DOHH2 (cell line): ENCODE data around the gene LRP11.

Experiments
- EZH2phosphoT487 ChIP-seq: fragments of 200-600 bp; sonication (generic); IDR thresholded peaks from 2 replicates; pipeline ENCODE4 v1.6.1; 2017; ENCODE audit warnings: borderline replicate concordance, mild to moderate bottlenecking, antibody characterized with exemption, low read length, moderate library complexity, mixed read lengths
- TF ChIP-seq, protein P1 (sequence below): fragments of 200-600 bp; sonication (generic); IDR thresholded peaks from one replicate; pipeline ENCODE4 v1.5.1; 2014; ENCODE audit warnings: antibody characterized with exemption, mild to moderate bottlenecking, low read depth, low read length; ENCODE audit not compliant: poor library complexity, severe bottlenecking

DNA sequence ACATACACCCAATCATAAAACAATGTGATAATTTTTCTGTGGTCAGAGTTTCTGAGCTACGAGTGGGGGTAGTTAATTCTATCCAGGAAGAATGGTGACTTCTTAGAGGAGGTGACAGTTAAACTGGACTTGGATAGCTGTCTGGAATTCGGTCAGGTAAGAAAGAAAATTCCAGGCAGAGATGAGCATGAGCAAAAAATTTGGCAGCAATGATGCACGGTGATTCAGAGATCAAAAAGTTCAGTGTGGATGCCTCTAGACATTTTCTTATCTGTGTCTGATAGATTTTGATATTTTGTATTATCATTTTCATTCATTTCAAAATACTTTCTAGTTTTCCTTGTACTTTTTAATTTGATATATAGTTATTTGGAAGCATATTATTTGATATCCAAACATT, 21.7 kb upstream of the LRP11 start:
- TF ChIP-seq, protein P1, sequence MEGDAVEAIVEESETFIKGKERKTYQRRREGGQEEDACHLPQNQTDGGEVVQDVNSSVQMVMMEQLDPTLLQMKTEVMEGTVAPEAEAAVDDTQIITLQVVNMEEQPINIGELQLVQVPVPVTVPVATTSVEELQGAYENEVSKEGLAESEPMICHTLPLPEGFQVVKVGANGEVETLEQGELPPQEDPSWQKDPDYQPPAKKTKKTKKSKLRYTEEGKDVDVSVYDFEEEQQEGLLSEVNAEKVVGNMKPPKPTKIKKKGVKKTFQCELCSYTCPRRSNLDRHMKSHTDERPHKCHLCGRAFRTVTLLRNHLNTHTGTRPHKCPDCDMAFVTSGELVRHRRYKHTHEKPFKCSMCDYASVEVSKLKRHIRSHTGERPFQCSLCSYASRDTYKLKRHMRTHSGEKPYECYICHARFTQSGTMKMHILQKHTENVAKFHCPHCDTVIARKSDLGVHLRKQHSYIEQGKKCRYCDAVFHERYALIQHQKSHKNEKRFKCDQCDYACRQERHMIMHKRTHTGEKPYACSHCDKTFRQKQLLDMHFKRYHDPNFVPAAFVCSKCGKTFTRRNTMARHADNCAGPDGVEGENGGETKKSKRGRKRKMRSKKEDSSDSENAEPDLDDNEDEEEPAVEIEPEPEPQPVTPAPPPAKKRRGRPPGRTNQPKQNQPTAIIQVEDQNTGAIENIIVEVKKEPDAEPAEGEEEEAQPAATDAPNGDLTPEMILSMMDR: no peak
- no peak for TF ChIP-seq EZH2phosphoT487
